ENCODE measurements around the gene TSPAN11. TPM values are rescaled to one million over a fixed set of nuclear protein-coding genes. Genes with fewer than 3 reads are reported as not detected.

Gene TSPAN11
- total RNA-seq, 1 experiment from 2014 or later: not detected

DNA sequence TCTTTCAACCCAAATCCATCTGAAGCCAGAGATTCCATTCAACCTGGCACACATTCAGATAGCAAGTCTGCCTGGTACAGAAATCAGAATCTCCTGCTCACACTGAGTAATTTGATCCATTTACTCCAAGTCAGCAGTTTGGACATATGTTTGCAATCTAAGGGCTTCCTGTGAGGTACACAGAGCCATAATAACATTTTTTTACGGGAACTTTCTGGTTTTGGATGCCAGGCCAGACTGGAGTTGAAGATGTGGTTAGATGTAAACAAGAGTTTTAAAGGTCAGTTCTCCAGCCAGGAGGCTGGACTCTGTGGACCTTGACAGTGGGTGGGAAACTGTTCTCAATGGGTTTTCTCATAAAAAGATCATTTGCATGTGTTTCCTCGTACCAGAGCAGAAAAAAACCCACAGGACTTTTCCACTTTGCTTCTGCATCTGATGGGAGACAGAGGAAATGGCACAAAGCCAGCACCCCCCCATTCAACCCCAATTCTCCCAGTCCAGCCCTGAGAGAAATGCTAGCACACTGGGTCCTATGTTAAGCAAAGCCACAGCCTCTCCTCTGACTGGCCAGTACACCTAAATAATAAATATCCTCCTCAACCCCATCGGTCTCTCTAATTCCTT is 17.7 kb upstream of the TSPAN11 start:
- ChIA-PET CTCF (no interaction called here), POLR2A (no interaction called here)
- no peak overlapping the region for H3K4me3 ChIP-seq (ENCODE audit: low read depth in 2 of 2, low read length in 2 of 2)
- H3K36me3 ChIP-seq (ENCODE audit: control insufficient read depth, insufficient read depth, low read length): no peaks in the 10 kb centered on the region
- in situ Hi-C loops (cut with HindIII; ENCODE audit: low pct_unique_long_range_greater_than_20kb, low sequenced_read_pairs): no loop called here
- no peaks in the 10 kb centered on the region for H3K4me1 ChIP-seq (ENCODE audit: control insufficient read depth, insufficient read depth, low read length)
- TF ChIP-seq, protein P1, sequence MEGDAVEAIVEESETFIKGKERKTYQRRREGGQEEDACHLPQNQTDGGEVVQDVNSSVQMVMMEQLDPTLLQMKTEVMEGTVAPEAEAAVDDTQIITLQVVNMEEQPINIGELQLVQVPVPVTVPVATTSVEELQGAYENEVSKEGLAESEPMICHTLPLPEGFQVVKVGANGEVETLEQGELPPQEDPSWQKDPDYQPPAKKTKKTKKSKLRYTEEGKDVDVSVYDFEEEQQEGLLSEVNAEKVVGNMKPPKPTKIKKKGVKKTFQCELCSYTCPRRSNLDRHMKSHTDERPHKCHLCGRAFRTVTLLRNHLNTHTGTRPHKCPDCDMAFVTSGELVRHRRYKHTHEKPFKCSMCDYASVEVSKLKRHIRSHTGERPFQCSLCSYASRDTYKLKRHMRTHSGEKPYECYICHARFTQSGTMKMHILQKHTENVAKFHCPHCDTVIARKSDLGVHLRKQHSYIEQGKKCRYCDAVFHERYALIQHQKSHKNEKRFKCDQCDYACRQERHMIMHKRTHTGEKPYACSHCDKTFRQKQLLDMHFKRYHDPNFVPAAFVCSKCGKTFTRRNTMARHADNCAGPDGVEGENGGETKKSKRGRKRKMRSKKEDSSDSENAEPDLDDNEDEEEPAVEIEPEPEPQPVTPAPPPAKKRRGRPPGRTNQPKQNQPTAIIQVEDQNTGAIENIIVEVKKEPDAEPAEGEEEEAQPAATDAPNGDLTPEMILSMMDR (IDR thresholded peaks at IDR 0.05): no peak
- TF ChIP-seq REST (IDR thresholded peaks at IDR 0.05; ENCODE audit: insufficient read depth in 1 of 2, low read depth in 2 of 2, low read length in 1 of 2) (no peak), POLR2AphosphoS5 (IDR thresholded peaks at IDR 0.05; ENCODE audit: low read depth, low read length) (no peak), SIN3A (IDR thresholded peaks at IDR 0.05; ENCODE audit: borderline replicate concordance, insufficient read depth, low read depth, low read length) (no peak), TCF7L2 (IDR thresholded peaks at IDR 0.05; ENCODE audit: low read depth, low read length) (no peak)
- intact Hi-C loops (cut with micrococcal nuclease; ENCODE audit: unreplicated experiment): no loop called here
- H3K9me3 ChIP-seq (ENCODE audit: control insufficient read depth, insufficient read depth, low read depth, low read length): no peaks in the 10 kb centered on the region
- peaks cover 9% of the 10 kb centered on the region for H3K27me3 ChIP-seq (ENCODE audit: control insufficient read depth, insufficient read depth, low read length)
- no peak overlapping the region for H3K27ac ChIP-seq (ENCODE audit: low read length)
- DNase-seq (ENCODE audit: low read depth, low spot score) (no peak), ATAC-seq (no peak)
- no TSS peak for BruUV-seq (replicated peaks)

- Histone ChIP-seq H3K27ac (ENCODE audit: low read length) (no peak overlapping the region), H3K4me3 (ENCODE audit: low read depth in 2 of 2, low read length in 2 of 2) (no peak overlapping the region), H3K36me3 (ENCODE audit: control insufficient read depth, insufficient read depth, low read length) (no peaks in the 10 kb centered on the region), H3K27me3 (ENCODE audit: control insufficient read depth, insufficient read depth, low read length) (peaks cover 9% of the 10 kb centered on the region; the same call in 1 of the 2 replicates), H3K9me3 (ENCODE audit: control insufficient read depth, insufficient read depth, low read depth, low read length) (no peaks in the 10 kb centered on the region), H3K4me1 (ENCODE audit: control insufficient read depth, insufficient read depth, low read length) (no peaks in the 10 kb centered on the region)
- POLR2A ChIA-PET: no interaction called here
- TF ChIP-seq POLR2AphosphoS5 (IDR thresholded peaks at IDR 0.05; ENCODE audit: low read depth, low read length): no peak
- TF ChIP-seq, protein P1 (IDR thresholded peaks at IDR 0.05): no peak
- TF ChIP-seq SIN3A (IDR thresholded peaks at IDR 0.05; ENCODE audit: borderline replicate concordance, insufficient read depth, low read depth, low read length): no peak
- TF ChIP-seq TCF7L2 (IDR thresholded peaks at IDR 0.05; ENCODE audit: low read depth, low read length): no peak
- no peak for TF ChIP-seq REST (IDR thresholded peaks at IDR 0.05; ENCODE audit: insufficient read depth in 1 of 2, low read depth in 2 of 2, low read length in 1 of 2)
- no peak for ATAC-seq
- BruUV-seq (replicated peaks): no TSS peak
- no peak for DNase-seq (ENCODE audit: low read depth, low spot score)
- intact Hi-C loops (cut with micrococcal nuclease; ENCODE audit: unreplicated experiment) (no loop called here), in situ Hi-C loops (cut with HindIII; ENCODE audit: low pct_unique_long_range_greater_than_20kb, low sequenced_read_pairs) (no loop called here)
- CTCF ChIA-PET: no interaction called here
Observed at GRCh38 chr12:30909349-30910037, 17.1 kb upstream of the TSPAN11 start.
